Testis (tissue), 5 donors: Measurements from ENCODE around the gene OR5A2. TPM values are rescaled to one million over a fixed set of nuclear protein-coding genes. Genes with fewer than 3 reads are reported as not detected.

ENCODE experiments used
- DNase-seq: peaks from one replicate; pipeline ENCODE4 v3.0.0-alpha.2; 2019
- H3K27ac ChIP-seq, 2 donors: fragments of 200-600 bp; sonication (generic); one replicate each; pipeline ENCODE4 v1.5.1; 2019
- H3K27me3 ChIP-seq: fragments of 200-600 bp; sonication (generic); one replicate; pipeline ENCODE4 v1.5.1; 2019
- H3K36me3 ChIP-seq: fragments of 200-600 bp; sonication (generic); one replicate; pipeline ENCODE4 v1.5.1; 2017; ENCODE audit warnings: low read depth; ENCODE audit errors: missing control alignments
- H3K4me1 ChIP-seq: fragments of 200-600 bp; sonication (generic); one replicate; pipeline ENCODE4 v1.5.1; 2019
- H3K4me3 ChIP-seq, 2 donors: fragments of 200-600 bp; sonication (generic); one replicate each; pipeline ENCODE4 v1.5.1; 2017 to 2019
- H3K9me3 ChIP-seq: fragments of 200-600 bp; sonication (generic); one replicate; pipeline ENCODE4 v1.5.1; 2017
- CTCF ChIP-seq, 3 experiments: fragments of 450-650 bp in 2 of 3; fragments of 200-600 bp in 1 of 3; sonication (generic) in 1 of 3; IDR thresholded peaks; one replicate each; pipeline ENCODE4 v1.5.1; 2016 to 2019; ENCODE audit warnings: antibody characterized with exemption in 3 of 3, mild to moderate bottlenecking in 2 of 3, moderate library complexity in 1 of 3
- POLR2A ChIP-seq: fragments of 450-650 bp; IDR thresholded peaks from one replicate; pipeline ENCODE4 v1.6.1; 2017; ENCODE audit warnings: antibody characterized with exemption, mild to moderate bottlenecking, moderate library complexity
- WGBS, 2 donors: methylation state at CpG; one replicate each; pipeline ENCODE4 v1.1.5; 2018; 5-methylcytosine and 5-hydroxymethylcytosine counted together
- intact Hi-C: fragments of 100-400 bp; cut with DNase I; formaldehyde crosslinking; loops from one replicate; pipeline ENCODE4 v1.15.1; 2023; ENCODE audit warnings: low total_unique reads
- long read RNA-seq, 2 donors: transcript quantifications; one replicate each; lab custom pipeline, GENCODE V29; 2026
- polyA plus RNA-seq: library from polyadenylated mRNA; stranded (reverse); fragments of 350-450 nt; fragmentation: Illumina TruSeq; extraction: RNeasy Lipid Tissue Mini Kit (QIAGEN cat#74804); gene quantifications from one replicate; pipeline ENCODE4 v1.2.3, GENCODE V29; 2014; ENCODE audit warnings: low read depth, low replicate concordance; ENCODE audit not compliant: insufficient read depth
- total RNA-seq, 2 donors: library from RNA; depleted of rRNA; stranded (reverse); fragments of >200 nt; gene quantifications; one replicate each; pipeline ENCODE4 v1.2.3, GENCODE V29; 2016

OR5A2 gene
- under 1 TPM; 0.06 to 0.08 TPM for total RNA-seq
- not detected for polyA plus RNA-seq
- long read RNA-seq, donor 1 = 0 reads
- long read RNA-seq, donor 2 = 0 reads

- intact Hi-C loops = no loop called here
- no peaks in the 10 kb centered on the region for H3K36me3 ChIP-seq
- H3K27me3 ChIP-seq = no peaks in the 10 kb centered on the region
- no peak within 1 kb of the TSS for H3K27ac ChIP-seq
- H3K4me3 ChIP-seq = no peak within 1 kb of the TSS
- H3K4me1 ChIP-seq = no peaks in the 10 kb centered on the region
- no peak for DNase-seq
- WGBS, 2 donors = 67 to 70% methylated on average over 5 of the region's 5 CpGs
- no peaks in the 10 kb centered on the region for H3K9me3 ChIP-seq
- TF ChIP-seq CTCF (IDR thresholded peaks at IDR 0.05) = no peak
- no peak for TF ChIP-seq POLR2A
These were observed at the start of gene OR5A2 for GRCh38 chr11:59426361-59427067. TSS of gene OR5A2 (minus strand) at chr11:59426413. CDS start at chr11:59422953, 3,460 bp downstream.

GRCh38 chr11:59475176-59475575 lies 49.0 kb upstream of the OR5A2 start:
- 65 to 68% methylated on average over 9 of the region's 9 CpGs for WGBS, 2 donors
- no peaks in the 10 kb centered on the region for H3K27me3 ChIP-seq
- no peak for DNase-seq
- intact Hi-C loops = no loop called here
- no peaks in the 10 kb centered on the region for H3K4me1 ChIP-seq
- no peak overlapping the region for H3K27ac ChIP-seq
- H3K36me3 ChIP-seq = no peaks in the 10 kb centered on the region
- no peaks in the 10 kb centered on the region for H3K9me3 ChIP-seq
- no peak overlapping the region for H3K4me3 ChIP-seq
- TF ChIP-seq CTCF (IDR thresholded peaks at IDR 0.05) (no peak), POLR2A (no peak)

GRCh38 chr11:59473015-59473414 lies 46.8 kb upstream of the OR5A2 start, which contains the start of gene OR4D10:
TSS of gene OR4D10 (plus strand) at chr11:59473315. CDS start at chr11:59477430, 4,115 bp downstream.
- Histone ChIP-seq H3K4me3 (no peak within 1 kb of the TSS), H3K36me3 (no peaks in the 10 kb centered on the region), H3K4me1 (no peaks in the 10 kb centered on the region), H3K27ac (no peak within 1 kb of the TSS), H3K27me3 (no peaks in the 10 kb centered on the region), H3K9me3 (no peaks in the 10 kb centered on the region)
- TF ChIP-seq POLR2A (no peak), CTCF (IDR thresholded peaks at IDR 0.05) (no peak)
- intact Hi-C loops = no loop called here
- DNase-seq = no peak

- intact Hi-C loops = no loop called here
- H3K4me1 ChIP-seq = no peaks in the 10 kb centered on the region
- TF ChIP-seq CTCF (IDR thresholded peaks at IDR 0.05) = no peak
- TF ChIP-seq POLR2A = no peak
- H3K27me3 ChIP-seq = no peaks in the 10 kb centered on the region
- H3K36me3 ChIP-seq = no peaks in the 10 kb centered on the region
- H3K4me3 ChIP-seq = no peak overlapping the region
- DNase-seq = no peak
- no peaks in the 10 kb centered on the region for H3K9me3 ChIP-seq
- no peak overlapping the region for H3K27ac ChIP-seq
- WGBS, 2 donors = 52 to 58% methylated on average over 5 of the region's 5 CpGs
These were observed 37.0 kb upstream of the OR5A2 start for GRCh38 chr11:59463190-59463641.

- 72 to 83% methylated on average over 3 of the region's 3 CpGs for WGBS, 2 donors
- DNase-seq = no peak
- Histone ChIP-seq H3K9me3 (no peaks in the 10 kb centered on the region), H3K36me3 (no peaks in the 10 kb centered on the region), H3K4me1 (no peaks in the 10 kb centered on the region), H3K27ac (no peak overlapping the region), H3K27me3 (no peaks in the 10 kb centered on the region), H3K4me3 (no peak overlapping the region)
- TF ChIP-seq CTCF (IDR thresholded peaks at IDR 0.05) = no peak
- intact Hi-C loops = no loop called here
These were observed 33.7 kb upstream of the OR5A2 start for GRCh38 chr11:59459916-59460315.
